Spinal cord (tissue), 10 donors: Measurements from ENCODE around the gene MBTPS1. TPM values are rescaled to one million over a fixed set of nuclear protein-coding genes. Genes with fewer than 3 reads are reported as not detected.

Source experiments
- DNase-seq, 6 donors: peaks; one replicate each; pipeline versions ENCODE4 v3.0.0 to v3.0.0-alpha.2; 2013 to 2015; ENCODE audit warnings: low spot score in 6 of 6, low read depth in 4 of 6
- H3K27ac ChIP-seq: one replicate; pipeline ENCODE4 v1.5.1; 2013; ENCODE audit warnings: low read depth, low read length, control low read depth
- H3K27me3 ChIP-seq: one replicate; pipeline ENCODE4 v1.6.1; 2013; ENCODE audit warnings: low read length; ENCODE audit not compliant: control insufficient read depth, insufficient read depth
- H3K36me3 ChIP-seq: one replicate; pipeline ENCODE4 v1.6.1; 2013; ENCODE audit warnings: low read length; ENCODE audit not compliant: control insufficient read depth, insufficient read depth
- H3K4me1 ChIP-seq: one replicate; pipeline ENCODE4 v1.6.1; 2013; ENCODE audit warnings: low read length; ENCODE audit not compliant: control insufficient read depth, insufficient read depth
- H3K4me3 ChIP-seq: one replicate; pipeline ENCODE4 v1.5.1; 2013; ENCODE audit warnings: low read depth, low read length, control low read depth
- H3K9me3 ChIP-seq: one replicate; pipeline ENCODE4 v1.6.1; 2013; ENCODE audit warnings: low read length; ENCODE audit not compliant: control insufficient read depth, insufficient read depth
- WGBS: methylation state at CpG from one replicate; pipeline ENCODE4 v1.1.5; 2013; ENCODE audit warnings: missing lambda C conversion rate; ENCODE audit not compliant: insufficient coverage; 5-methylcytosine and 5-hydroxymethylcytosine counted together
- polyA plus RNA-seq, 2 donors: library from polyadenylated mRNA; unstranded; fragments of 120-200 nt; gene quantifications; one replicate each; pipeline ENCODE4 v1.2.1, GENCODE V29; 2013; ENCODE audit not compliant: insufficient read length in 2 of 2
- total RNA-seq, 2 donors: library from RNA; depleted of rRNA in 1 of 2; stranded (reverse); fragments of 120-200 nt in 1 of 2; fragments of >200 nt in 1 of 2; gene quantifications; one replicate each; pipeline versions ENCODE4 v1.2.3 to v1.2.4, GENCODE V29; 2013 to 2014
- donor health status: healthy.

MBTPS1 gene
- total and polyA plus RNA-seq, 4 donors, result 66.2 to 84.3 (median 74.9) TPM

DNA sequence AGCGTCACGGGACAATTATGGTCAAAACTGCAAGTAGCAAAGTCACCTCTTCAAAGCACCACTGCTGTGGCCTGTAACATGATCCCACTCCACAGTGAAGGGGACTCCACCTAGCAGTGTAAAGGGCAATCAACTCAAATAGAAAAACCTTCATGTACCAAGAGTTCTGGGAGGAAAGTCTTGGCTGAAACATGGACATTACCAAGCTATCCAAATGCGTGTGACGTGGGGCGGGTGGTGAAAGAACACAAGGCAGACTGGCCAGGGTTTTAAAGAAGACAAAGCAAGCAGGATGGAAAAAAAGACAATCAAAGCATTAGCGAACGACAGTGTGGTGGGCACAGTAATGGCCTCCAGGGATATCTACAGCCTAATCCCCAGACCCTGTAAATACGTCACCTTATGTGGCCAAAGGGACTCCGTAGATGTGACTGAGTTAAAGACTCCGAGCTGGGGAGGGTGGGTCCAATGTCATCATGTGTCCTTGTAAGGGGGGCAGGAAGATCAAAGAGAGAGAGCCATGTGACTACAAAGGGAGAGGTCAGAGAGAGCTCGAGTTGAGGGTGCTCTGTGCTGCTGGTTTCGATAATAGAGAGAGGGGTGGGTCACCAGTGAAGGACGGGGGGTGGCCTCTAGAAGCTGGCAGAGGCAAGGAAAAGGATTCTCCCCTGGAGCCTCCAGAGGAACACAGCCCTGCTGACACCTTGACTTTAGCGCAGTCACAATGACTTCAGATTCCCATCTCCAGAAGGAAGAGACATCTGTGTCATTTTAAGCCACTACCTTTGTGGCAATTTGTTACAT, 22.3 kb upstream of the MBTPS1 start:
- Histone ChIP-seq H3K9me3 (no peaks in the 10 kb centered on the region), H3K4me3 (no peak overlapping the region), H3K27me3 (no peaks in the 10 kb centered on the region), H3K4me1 (peaks cover 22% of the 10 kb centered on the region), H3K27ac (peak overlapping the region; percentile 36), H3K36me3 (peaks cover 10% of the 10 kb centered on the region)
- no peak for DNase-seq
- 32% methylated on average over 8 of the region's 14 CpGs for WGBS

DNA sequence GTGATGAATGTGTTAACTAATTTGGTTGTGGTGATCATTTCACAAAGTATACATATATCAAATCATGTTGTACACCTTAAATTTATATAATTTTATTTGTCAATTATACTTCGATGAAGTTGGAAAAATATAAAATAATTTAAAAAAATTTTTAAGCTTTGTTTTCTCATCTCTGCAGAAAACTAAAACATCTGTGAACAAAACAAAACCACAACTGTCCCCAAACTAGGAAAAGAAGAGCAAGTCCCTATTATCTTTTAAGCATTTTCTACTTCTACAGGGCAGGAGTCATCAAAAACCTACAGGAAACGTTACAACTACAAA, 21.7 kb upstream of the MBTPS1 start:
- Histone ChIP-seq H3K36me3 (peaks cover 10% of the 10 kb centered on the region), H3K4me3 (no peak overlapping the region), H3K27me3 (no peaks in the 10 kb centered on the region), H3K9me3 (no peaks in the 10 kb centered on the region), H3K4me1 (peaks cover 16% of the 10 kb centered on the region), H3K27ac (no peak overlapping the region)
- DNase-seq, result no peak
- WGBS, result no CpG with 5 or more reads among the region's 2 CpGs

DNA sequence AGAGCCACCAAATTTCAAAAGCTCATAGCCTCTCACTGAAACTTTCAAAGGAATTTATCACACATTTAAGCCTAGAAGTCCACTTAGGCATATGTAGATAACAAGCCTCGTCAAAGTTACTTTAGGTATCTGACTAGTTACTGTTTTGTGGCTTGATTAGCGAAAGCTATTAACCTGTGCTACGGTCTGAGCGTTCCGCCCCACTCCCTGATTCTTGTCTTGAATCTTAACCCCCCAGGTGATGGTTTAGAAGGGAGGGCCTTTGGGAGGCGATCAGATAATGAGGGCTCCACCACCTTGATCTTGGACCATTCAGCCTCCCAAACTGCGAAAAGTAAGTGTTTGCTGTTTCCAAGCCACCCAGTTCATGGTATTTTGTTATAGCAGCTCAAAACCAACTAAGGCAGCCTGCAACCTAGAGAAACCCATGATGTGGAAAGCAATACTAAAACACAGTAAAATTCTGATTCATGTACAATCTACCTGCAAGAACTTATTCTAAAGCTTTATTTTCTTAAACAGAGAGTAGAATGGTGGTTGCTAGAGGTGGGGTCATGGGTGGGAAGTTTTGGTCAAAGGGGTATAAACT, 21.1 kb upstream of the MBTPS1 start:
- Histone ChIP-seq H3K27ac (no peak overlapping the region), H3K36me3 (peaks cover 10% of the 10 kb centered on the region)
- WGBS, result no CpG with 5 or more reads among the region's 7 CpGs

DNA sequence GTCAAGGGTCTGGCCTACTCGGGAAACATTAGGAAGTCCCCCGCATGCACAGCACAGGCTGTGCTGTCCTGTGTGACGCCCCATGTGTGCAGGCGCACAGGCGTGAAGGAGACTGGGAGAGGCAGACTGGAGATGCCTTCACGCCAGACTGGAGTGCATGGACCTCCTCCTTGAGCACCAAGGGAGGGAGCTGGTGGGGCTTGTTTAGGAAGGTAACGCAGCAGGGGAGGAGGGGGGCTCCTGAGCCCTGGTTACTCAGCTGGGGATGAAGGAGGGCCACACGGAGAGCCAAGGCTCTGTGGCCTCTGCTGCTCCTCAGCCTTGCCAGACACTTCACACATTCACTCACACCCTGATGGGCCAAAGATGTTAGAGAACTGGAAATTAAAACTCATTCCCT, 20.5 kb upstream of the MBTPS1 start:
- H3K9me3 ChIP-seq, result no peaks in the 10 kb centered on the region
- peaks cover 10% of the 10 kb centered on the region for H3K36me3 ChIP-seq
- no peak overlapping the region for H3K27ac ChIP-seq
- H3K4me1 ChIP-seq, result peaks cover 16% of the 10 kb centered on the region
- H3K4me3 ChIP-seq, result no peak overlapping the region
- DNase-seq, result no peak
- no peaks in the 10 kb centered on the region for H3K27me3 ChIP-seq
- 77% methylated on average over 6 of the region's 8 CpGs for WGBS

More for the DNA sequence above, 21.1 kb upstream of the MBTPS1 start:
- Histone ChIP-seq H3K27me3 (no peaks in the 10 kb centered on the region), H3K9me3 (no peaks in the 10 kb centered on the region), H3K4me3 (no peak overlapping the region), H3K4me1 (peaks cover 16% of the 10 kb centered on the region)
- DNase-seq, result no peak

DNA sequence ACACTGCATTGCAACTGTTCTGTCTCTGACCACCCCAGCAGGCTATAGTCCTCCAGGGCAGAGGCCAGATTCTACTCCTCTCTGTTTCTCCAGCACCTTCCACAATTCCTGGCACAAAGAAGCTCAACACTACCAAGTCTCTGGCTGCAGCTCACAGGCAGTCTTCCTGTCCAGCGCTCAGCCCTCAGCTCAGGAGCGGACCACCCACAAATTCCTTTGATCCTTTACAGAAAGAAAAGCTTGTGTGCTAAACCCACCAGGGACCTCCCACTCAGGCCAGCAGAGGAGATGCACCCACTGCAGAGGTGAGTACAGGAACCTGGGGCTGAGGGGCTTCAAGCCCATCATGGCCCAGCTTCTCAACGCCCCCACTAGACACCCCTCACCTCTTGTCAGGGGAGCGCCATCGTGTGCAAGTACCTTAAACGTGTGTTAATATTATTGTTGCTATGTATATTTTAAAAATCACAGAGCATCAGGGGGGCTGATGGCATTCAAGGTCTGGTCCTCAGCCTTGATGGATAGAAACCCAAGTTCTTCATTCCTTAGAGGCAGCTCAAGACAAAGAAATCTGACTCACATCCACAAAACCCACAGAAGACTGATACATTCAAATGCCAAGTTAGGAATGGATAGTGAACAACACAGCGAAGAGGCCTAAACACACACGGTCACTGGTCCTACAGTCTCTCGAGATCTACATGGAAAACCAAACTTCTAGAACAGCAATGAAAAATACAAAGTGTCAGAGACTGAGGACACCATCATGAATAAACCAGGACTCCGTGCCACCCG, 19.8 kb upstream of the MBTPS1 start:
- Histone ChIP-seq H3K9me3 (no peaks in the 10 kb centered on the region), H3K27me3 (no peaks in the 10 kb centered on the region), H3K4me1 (peaks cover 16% of the 10 kb centered on the region), H3K4me3 (no peak overlapping the region), H3K27ac (no peak overlapping the region), H3K36me3 (peaks cover 10% of the 10 kb centered on the region)
- WGBS, result 83% methylated on average over 5 of the region's 11 CpGs
- no peak for DNase-seq

DNA sequence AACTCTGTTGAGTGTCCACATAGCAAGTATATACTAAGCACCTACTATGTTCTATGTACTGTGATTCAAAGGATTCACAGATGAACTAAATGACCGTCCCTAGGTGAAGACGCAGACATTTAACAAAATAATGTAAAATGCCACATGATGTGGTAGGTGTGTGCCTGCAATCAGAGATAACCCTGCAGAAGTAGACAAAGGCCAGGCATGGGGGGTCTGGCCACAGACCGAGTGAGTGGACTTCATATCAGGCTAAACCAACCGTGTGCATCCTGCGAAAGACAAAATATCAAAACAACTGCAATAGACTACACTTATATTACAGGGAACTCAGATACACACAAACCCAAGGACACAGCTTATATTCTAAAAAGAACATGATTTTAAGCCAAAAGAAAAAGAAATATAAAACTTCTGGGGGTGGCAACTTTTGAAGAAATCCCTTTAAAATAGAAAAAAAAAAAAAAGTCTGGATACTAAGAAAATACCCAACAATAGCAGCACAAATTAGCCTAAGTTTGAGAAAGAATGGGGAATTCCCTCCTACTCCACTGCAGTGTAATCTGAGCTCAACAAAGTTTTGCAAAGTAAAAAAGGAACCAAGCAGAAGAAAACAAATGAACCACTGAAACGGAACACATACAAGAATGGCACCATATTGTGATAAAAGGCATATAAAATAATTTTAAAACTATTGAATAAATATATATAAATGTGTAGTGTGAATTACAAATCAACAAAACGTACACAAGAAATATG, 16.0 kb upstream of the MBTPS1 start:
- Histone ChIP-seq H3K36me3 (peaks cover 31% of the 10 kb centered on the region), H3K9me3 (no peaks in the 10 kb centered on the region), H3K4me3 (no peak overlapping the region), H3K27ac (no peak overlapping the region), H3K27me3 (no peaks in the 10 kb centered on the region), H3K4me1 (peaks cover 16% of the 10 kb centered on the region)
- DNase-seq, result no peak
- no CpG with 5 or more reads among the region's 7 CpGs for WGBS

DNA sequence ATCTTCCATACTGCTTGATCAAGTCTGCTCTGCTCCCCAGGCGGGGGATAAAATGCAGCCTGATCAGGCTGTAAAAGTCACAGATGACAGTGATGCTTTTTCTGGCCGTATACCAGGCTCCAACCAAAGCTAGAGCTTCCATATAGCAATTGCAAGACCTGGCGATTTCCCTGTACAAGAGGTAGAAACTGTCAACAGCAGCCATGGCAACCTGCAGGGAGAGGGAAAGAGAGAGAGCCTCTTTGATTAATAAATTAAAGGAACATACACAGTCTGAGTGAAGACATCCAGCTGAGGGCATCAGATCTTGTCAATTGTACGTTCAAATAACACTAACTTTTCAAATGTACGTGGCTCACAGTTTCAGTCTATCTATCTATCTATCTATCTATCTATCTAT, 14.4 kb upstream of the MBTPS1 start:
- H3K9me3 ChIP-seq, result no peaks in the 10 kb centered on the region
- no peak for DNase-seq
- H3K27me3 ChIP-seq, result no peaks in the 10 kb centered on the region
- peaks cover 30% of the 10 kb centered on the region for H3K36me3 ChIP-seq
- 67% methylated on average over 4 of the region's 5 CpGs for WGBS
- no peak overlapping the region for H3K27ac ChIP-seq
- H3K4me3 ChIP-seq, result no peak overlapping the region
- H3K4me1 ChIP-seq, result peaks cover 6% of the 10 kb centered on the region

DNA sequence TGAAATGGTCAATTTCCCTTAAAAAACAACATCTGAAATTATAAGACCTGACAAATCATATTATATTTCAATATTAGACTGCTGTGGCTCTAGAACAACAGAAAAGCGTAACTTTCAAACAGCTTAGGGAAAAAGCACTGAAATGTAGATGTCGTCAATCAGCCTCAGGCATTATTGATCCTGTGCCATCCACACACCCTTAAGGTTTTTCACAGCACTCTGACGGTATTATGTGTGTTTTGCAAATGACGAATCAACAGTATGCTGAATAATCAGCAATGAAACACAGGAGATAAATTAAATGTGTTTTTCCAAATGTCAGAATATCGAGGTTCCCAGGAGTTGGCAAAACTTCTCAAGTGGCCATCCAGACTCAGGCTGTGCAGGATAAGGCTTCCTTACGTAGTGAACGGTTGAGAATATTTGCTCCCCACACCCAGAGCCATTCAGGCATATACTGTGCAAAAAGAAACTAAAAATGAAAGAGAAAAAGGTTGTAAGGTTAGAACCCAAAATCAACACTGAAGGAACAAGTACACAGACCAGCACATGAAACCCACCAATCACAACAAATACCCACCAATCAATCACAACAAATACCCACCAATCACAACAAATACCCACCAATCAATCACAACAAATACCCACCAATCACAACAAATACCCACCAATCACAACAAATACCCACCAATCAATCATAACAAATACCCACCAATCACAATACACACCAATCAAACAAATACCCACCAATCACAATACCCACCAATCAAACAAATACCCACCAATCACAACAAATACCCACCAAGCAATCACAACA, 7.7 kb upstream of the MBTPS1 start:
- Histone ChIP-seq H3K27ac (no peak overlapping the region), H3K9me3 (no peaks in the 10 kb centered on the region), H3K36me3 (peaks cover 42% of the 10 kb centered on the region), H3K4me3 (no peak overlapping the region), H3K27me3 (no peaks in the 10 kb centered on the region), H3K4me1 (no peaks in the 10 kb centered on the region)
- no peak for DNase-seq
- WGBS, result 100% methylated on average over 2 of the region's 7 CpGs

DNA sequence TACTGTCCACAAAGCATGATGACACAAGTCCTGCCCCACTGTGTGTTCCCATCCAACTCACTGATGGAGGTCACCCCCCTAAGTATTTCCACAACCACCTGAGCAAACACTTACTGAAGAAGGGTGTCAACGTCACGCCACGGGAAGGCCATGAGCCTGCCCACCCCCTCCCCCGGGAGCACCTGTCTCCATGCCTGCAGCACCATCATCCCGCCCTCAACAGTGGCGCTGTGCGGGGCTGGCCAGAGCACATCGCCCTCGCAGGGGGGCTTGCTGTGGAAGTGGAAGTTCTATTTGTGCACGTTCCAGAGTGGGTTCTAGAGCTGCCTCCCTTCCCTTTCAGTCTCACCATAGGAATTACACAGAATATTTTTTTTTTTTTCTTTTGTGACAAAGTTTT, 4.3 kb upstream of the MBTPS1 start:
- Histone ChIP-seq H3K9me3 (no peaks in the 10 kb centered on the region), H3K27ac (no peak overlapping the region), H3K4me3 (no peak overlapping the region), H3K27me3 (no peaks in the 10 kb centered on the region), H3K36me3 (peaks cover 27% of the 10 kb centered on the region), H3K4me1 (peaks cover 11% of the 10 kb centered on the region)
- no peak for DNase-seq
- WGBS, result no CpG with 5 or more reads among the region's 10 CpGs
